GM19025 (cell line): Measurements from ENCODE around the gene MRFAP1L1.
A peak's percentile ranks its signal among the peaks of the same experiment; 100 is the strongest.
"Not testable (repeated sequence)": the region's sequence is repeated elsewhere in the genome, so short reads cannot be mapped to it uniquely, and the experiment has no call there.

Experiments used
- ATAC-seq: cut with Tn5 transposase; IDR thresholded peaks from one replicate; pipeline ENCODE4 v1.9.1; 2021; ENCODE audit warnings: mild to moderate bottlenecking, low read depth, moderate library complexity; ENCODE audit not compliant: unreplicated experiment

The MRFAP1L1 gene

GRCh38 chr4:6693231-6694176, 16.2 kb downstream of the MRFAP1L1 start, which contains the start of gene S100P:
TSS of gene S100P (plus strand) at chr4:6693878. CDS start at chr4:6693933, 55 bp downstream.
- no peak for ATAC-seq

DNA sequence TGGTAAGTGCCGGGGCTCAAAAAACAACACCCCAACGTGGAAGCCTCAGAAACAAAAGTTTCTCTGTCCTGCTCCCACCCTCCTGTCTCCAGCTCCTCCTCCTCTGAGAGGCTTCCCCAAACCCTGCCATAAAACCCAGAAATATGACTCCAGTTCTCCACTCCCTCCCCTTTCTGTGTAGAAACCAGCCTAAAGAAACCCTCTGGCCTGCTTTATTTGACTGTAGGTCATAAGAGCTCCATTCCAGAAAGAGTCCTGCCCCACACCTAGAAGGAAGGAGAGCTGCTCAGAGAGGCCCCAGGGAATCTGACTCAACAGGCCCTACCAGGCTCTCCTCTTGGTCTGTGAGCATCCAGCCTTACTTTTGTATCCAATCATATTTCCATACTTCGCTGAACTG, 16.9 kb downstream of the MRFAP1L1 start:
- no peak for ATAC-seq

DNA sequence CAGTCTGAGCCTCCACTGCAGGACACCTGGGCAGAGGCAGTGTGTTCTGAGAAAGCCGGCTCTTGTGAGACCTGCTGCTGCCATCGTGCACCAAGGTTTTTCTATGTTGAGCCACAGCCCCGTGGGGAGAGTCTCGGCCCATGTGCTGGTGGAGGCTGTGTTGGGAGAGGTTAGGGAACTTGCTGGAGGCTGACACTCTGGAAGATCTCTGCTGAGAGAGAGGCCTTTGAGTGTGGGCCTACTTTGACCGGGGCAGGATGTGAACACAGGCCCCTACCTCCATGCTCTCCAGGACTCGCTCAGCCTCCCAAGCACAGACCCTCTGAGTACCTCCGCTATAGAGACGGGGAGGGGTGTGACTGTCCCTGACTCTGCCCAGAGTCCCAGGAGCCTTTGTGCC, 17.3 kb downstream of the MRFAP1L1 start:
- no peak for ATAC-seq

- ATAC-seq = no peak
These were observed 20.1 kb downstream of the MRFAP1L1 start for GRCh38 chr4:6689506-6689960.

GRCh38 chr4:6688879-6689505, 20.7 kb downstream of the MRFAP1L1 start:
- no peak for ATAC-seq

- ATAC-seq = no peak
These were observed 21.5 kb downstream of the MRFAP1L1 start for GRCh38 chr4:6687947-6688878.

- no peak for ATAC-seq
These were observed 23.4 kb downstream of the MRFAP1L1 start for GRCh38 chr4:6686104-6686787.

- no peak for ATAC-seq
These were observed 25.0 kb downstream of the MRFAP1L1 start for GRCh38 chr4:6684656-6685055.

GRCh38 chr4:6682862-6683590, 26.6 kb downstream of the MRFAP1L1 start:
- ATAC-seq = no peak

- no peak for ATAC-seq
These were observed 28.5 kb downstream of the MRFAP1L1 start for GRCh38 chr4:6681191-6681590.

GRCh38 chr4:6680372-6681034, 29.2 kb downstream of the MRFAP1L1 start:
- no peak for ATAC-seq

- ATAC-seq = no peak
These were observed 32.7 kb downstream of the MRFAP1L1 start for GRCh38 chr4:6676722-6677558.

- ATAC-seq = peak; percentile 31
These were observed 35.0 kb downstream of the MRFAP1L1 start for GRCh38 chr4:6674500-6675149.

DNA sequence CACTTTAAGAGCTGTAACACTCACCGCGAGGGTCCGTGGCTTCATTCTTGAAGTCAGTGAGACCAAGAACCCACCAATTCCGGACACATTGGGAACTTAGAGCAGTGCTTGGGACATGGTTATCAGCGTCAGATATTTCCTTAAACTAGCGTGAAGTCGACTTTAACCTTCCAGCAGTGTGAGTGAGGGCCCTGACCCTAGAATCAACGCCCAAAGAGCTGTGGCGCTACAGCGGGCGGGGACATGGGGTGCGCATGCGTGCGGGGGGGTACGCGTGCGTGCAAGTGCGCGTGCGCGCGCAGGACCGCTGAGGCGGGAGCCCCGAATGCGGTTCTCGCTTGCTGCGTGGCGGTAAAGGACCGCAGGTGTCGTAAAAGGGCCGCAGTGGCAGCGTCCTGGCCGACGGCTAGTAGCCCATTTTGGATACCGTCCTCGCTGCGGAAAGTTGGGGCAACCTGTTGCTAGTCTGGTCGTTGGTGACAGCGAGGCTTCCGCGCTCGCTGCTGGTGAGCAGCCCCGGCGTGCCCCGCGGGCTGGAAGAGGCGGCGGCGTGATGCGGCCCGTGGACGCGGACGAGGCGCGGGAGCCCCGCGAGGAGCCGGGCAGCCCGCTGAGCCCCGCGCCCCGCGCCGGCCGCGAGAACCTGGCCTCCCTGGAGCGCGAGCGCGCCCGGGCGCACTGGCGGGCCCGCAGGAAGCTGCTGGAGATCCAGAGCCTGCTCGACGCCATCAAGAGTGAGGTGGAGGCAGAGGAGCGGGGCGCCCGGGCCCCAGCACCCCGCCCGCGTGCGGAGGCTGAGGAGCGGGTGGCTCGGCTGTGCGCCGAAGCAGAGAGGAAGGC, 35.8 kb downstream of the MRFAP1L1 start:
- ATAC-seq = peak; percentile 75

GRCh38 chr4:6673191-6673659, 36.4 kb downstream of the MRFAP1L1 start:
- ATAC-seq = not testable (repeated sequence)

- not testable (repeated sequence) for ATAC-seq
These were observed 37.0 kb downstream of the MRFAP1L1 start for GRCh38 chr4:6672541-6673190.
